GM06990 (cell line): ENCODE measurements around the gene PRSS12.
"Not testable (repeated sequence)": the region's sequence is repeated elsewhere in the genome, so short reads cannot be mapped to it uniquely, and the experiment has no call there.

Experiments used
- DNase-seq: peaks from one replicate; pipeline ENCODE4 v3.0.0-alpha.2; 2011; ENCODE audit not compliant: insufficient read length; ENCODE audit errors: extremely low read depth
- H3K27me3 ChIP-seq: replicated peaks from 2 replicates; pipeline ENCODE4 v1.6.0; 2011; ENCODE audit warnings: low read length; ENCODE audit not compliant: control insufficient read depth, insufficient read depth
- H3K36me3 ChIP-seq: 2 replicates; pipeline ENCODE4 v1.5.1; 2011; ENCODE audit warnings: low read length; ENCODE audit not compliant: control insufficient read depth, insufficient read depth
- H3K4me3 ChIP-seq: replicated peaks from 2 replicates; pipeline ENCODE4 v1.5.1; 2011; ENCODE audit warnings: low read depth, mild to moderate bottlenecking, control low read depth, low read length
- TF ChIP-seq, protein P1 (sequence below): IDR thresholded peaks from 2 replicates; pipeline ENCODE4 v1.5.1; 2011; ENCODE audit warnings: low read length, control low read depth, mild to moderate bottlenecking, inconsistent platforms; ENCODE audit not compliant: insufficient read depth, poor library complexity, severe bottlenecking

PRSS12 gene

GRCh38 chr4:118317691-118318090, 35.1 kb downstream of the PRSS12 start:
- no peak for DNase-seq
- no peaks in the 10 kb centered on the region for H3K36me3 ChIP-seq

DNA sequence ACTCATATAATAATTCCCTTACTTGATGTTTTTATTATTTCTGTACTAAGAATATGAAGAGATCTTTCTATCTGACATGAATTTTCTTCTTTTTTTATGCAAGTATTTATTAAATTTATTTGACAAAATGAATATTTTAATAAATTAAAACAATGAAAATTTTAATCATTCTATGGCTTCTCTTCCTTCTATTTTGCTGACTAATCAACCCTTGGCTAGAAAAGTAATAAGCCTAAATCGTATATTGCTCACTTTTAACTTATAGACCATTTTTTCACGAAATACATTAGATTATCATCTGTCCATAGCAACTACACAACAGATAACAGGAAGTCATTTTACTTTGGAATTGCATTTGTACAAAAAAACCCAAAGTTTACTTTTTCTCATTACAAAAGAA, 38.6 kb downstream of the PRSS12 start:
- DNase-seq = no peak
- H3K36me3 ChIP-seq = no peaks in the 10 kb centered on the region
- no peaks in the 10 kb centered on the region for H3K27me3 ChIP-seq
- H3K4me3 ChIP-seq = no peak overlapping the region
- TF ChIP-seq, protein P1, sequence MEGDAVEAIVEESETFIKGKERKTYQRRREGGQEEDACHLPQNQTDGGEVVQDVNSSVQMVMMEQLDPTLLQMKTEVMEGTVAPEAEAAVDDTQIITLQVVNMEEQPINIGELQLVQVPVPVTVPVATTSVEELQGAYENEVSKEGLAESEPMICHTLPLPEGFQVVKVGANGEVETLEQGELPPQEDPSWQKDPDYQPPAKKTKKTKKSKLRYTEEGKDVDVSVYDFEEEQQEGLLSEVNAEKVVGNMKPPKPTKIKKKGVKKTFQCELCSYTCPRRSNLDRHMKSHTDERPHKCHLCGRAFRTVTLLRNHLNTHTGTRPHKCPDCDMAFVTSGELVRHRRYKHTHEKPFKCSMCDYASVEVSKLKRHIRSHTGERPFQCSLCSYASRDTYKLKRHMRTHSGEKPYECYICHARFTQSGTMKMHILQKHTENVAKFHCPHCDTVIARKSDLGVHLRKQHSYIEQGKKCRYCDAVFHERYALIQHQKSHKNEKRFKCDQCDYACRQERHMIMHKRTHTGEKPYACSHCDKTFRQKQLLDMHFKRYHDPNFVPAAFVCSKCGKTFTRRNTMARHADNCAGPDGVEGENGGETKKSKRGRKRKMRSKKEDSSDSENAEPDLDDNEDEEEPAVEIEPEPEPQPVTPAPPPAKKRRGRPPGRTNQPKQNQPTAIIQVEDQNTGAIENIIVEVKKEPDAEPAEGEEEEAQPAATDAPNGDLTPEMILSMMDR = no peak

More at GRCh38 chr4:118317691-118318090, 35.1 kb downstream of the PRSS12 start:
- H3K27me3 ChIP-seq = no peaks in the 10 kb centered on the region
- H3K4me3 ChIP-seq = no peak overlapping the region
- TF ChIP-seq, protein P1 = no peak

DNA sequence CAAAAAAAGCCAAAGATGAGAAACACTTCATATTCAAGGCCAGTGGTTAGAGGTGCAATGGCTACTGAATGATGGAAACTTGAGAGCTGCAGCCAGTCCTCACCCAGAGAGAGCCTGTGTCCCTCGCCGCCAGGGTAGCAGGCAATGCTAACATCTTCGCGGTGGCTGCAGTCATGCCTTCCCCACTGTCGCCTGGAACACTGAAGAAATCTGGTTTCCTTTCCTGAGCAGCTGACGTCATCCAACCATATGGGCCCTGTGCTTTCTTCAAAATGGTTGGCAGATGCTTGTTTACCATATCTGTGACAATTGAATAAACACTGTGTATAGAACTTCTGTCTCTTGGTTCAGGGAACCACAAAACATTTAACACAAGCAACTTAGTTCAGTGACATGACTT, 39.7 kb downstream of the PRSS12 start:
- TF ChIP-seq, protein P1 = no peak
- no peak overlapping the region for H3K4me3 ChIP-seq
- DNase-seq = no peak
- H3K27me3 ChIP-seq = no peaks in the 10 kb centered on the region
- H3K36me3 ChIP-seq = no peaks in the 10 kb centered on the region

DNA sequence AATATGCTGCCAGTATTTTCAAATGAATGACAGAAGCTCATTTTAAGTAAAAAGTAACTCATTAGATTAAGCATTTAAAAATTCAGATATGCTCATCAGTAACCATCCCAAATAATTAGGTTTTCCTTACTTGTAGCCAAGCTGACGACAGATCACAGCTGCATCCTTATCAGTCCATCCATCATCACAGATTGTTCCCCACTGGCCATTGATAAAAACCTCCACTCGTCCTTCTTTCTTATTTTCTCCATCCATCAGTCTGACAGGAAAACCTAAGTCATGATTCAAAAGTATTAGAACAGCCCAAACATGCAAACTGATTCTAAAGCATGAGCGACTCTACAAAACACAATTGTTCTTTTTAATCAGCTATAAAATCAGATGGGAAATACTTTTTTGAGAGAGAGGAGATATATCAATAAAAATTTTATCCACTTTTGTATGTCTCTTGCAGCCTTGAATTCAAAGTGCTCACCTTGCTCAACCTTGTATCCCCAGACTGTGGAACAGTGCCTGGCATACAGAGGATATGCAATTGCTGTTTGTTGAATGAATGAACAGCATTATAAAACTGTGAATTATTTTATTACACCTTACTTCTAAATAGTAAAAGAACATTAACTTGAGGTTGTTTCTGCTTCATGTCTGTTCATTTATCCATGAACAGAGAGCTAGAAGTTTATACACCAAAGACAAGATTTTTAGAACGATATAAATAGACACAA, 44.3 kb downstream of the PRSS12 start:
- TF ChIP-seq, protein P1 = no peak
- no peak overlapping the region for H3K4me3 ChIP-seq
- no peak for DNase-seq
- H3K27me3 ChIP-seq = no peaks in the 10 kb centered on the region
- H3K36me3 ChIP-seq = no peaks in the 10 kb centered on the region

GRCh38 chr4:118307643-118308042, 45.2 kb downstream of the PRSS12 start:
- Histone ChIP-seq H3K36me3 (no peaks in the 10 kb centered on the region), H3K27me3 (no peaks in the 10 kb centered on the region), H3K4me3 (no peak overlapping the region)
- TF ChIP-seq, protein P1 = no peak
- no peak for DNase-seq

DNA sequence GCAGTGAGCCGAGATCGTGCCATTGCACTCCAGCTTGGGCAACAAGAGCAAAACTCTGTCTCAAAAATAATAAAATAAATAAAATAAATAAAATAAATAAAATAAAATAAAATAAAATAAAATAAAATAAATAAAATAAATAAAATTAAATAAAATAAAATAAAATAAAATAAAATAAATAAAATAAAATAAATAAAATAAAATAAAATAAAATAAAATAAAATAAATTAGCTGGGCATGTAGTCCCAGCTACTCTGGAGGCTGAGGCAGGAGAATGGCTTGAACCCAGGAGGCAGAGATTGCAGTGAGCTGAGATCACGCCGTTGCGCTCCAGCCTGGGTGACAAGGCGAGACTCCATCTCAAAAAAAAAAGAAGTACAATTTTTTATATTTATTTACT, 53.2 kb downstream of the PRSS12 start:
- H3K4me3 ChIP-seq, DNase-seq, H3K36me3 ChIP-seq, H3K27me3 ChIP-seq: not testable (repeated sequence)
